Neutrophil (primary cell): Measurements from ENCODE around the gene CTTN.

Source experiments
- H3K27ac ChIP-seq: fragments of 200-600 bp; sonication (generic); 2 replicates; pipeline ENCODE4 v1.5.1; 2016; ENCODE audit warnings: mild to moderate bottlenecking, moderate library complexity
- H3K27me3 ChIP-seq: fragments of 200-600 bp; sonication (generic); 2 replicates; pipeline ENCODE4 v1.6.0; 2016; ENCODE audit warnings: mild to moderate bottlenecking
- H3K36me3 ChIP-seq: fragments of 200-600 bp; sonication (generic); 2 replicates; pipeline ENCODE4 v1.5.1; 2017
- H3K4me1 ChIP-seq, 2 experiments: fragments of 200-600 bp in 1 of 2; sonication (generic) in 1 of 2; 1 replicate in 1 of 2; 2 replicates in 1 of 2; pipeline versions ENCODE4 v1.5.1 to v1.6.1; 2013 to 2016; ENCODE audit warnings: low read depth in 1 of 2, low read length in 1 of 2, mild to moderate bottlenecking in 1 of 2, moderate library complexity in 1 of 2; ENCODE audit not compliant: control insufficient read depth in 1 of 2, insufficient read depth in 1 of 2
- H3K4me3 ChIP-seq, 2 experiments: fragments of 200-600 bp in 1 of 2; sonication (generic) in 1 of 2; 1 replicate in 1 of 2; 2 replicates in 1 of 2; pipeline ENCODE4 v1.5.1; 2013 to 2016; ENCODE audit warnings: low read depth in 1 of 2, low read length in 1 of 2, mild to moderate bottlenecking in 1 of 2, moderate library complexity in 1 of 2
- H3K9me3 ChIP-seq: fragments of 200-600 bp; sonication (generic); 2 replicates; pipeline ENCODE4 v1.5.1; 2016
- TF ChIP-seq, protein P1 (sequence below): fragments of 200-600 bp; sonication (generic); IDR thresholded peaks from 2 replicates; pipeline ENCODE4 v1.5.1; 2016; ENCODE audit warnings: antibody characterized with exemption

Gene CTTN

DNA sequence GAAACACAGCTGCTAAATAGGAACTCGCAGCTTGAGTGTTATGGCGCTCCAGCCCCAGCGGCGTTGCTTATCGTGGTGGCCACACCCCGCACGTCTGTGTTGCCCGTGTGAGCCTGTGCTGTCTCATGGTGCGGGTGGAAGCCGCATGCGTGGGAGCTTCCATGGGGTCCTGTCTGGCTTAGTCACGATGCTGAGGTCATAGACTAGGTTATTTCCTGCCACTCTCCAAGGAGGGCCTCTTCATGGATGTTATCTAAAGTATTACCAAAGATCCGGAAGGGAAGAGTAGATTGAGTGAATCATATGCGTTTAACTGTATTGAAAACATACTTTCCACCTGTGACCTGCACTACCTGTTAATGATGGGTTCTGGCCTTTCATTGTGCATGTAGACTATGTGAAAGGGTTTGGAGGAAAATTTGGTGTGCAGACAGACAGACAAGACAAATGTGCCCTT, 21.7 kb downstream of the CTTN start:
- H3K4me1 ChIP-seq, result peaks cover 14 to 21% of the 10 kb centered on the region in 2 experiments
- H3K36me3 ChIP-seq, result no peaks in the 10 kb centered on the region
- no peak overlapping the region for H3K4me3 ChIP-seq
- H3K9me3 ChIP-seq, result no peaks in the 10 kb centered on the region
- H3K27ac ChIP-seq, result no peak overlapping the region
- H3K27me3 ChIP-seq, result peaks cover 92% of the 10 kb centered on the region
- TF ChIP-seq, protein P1, sequence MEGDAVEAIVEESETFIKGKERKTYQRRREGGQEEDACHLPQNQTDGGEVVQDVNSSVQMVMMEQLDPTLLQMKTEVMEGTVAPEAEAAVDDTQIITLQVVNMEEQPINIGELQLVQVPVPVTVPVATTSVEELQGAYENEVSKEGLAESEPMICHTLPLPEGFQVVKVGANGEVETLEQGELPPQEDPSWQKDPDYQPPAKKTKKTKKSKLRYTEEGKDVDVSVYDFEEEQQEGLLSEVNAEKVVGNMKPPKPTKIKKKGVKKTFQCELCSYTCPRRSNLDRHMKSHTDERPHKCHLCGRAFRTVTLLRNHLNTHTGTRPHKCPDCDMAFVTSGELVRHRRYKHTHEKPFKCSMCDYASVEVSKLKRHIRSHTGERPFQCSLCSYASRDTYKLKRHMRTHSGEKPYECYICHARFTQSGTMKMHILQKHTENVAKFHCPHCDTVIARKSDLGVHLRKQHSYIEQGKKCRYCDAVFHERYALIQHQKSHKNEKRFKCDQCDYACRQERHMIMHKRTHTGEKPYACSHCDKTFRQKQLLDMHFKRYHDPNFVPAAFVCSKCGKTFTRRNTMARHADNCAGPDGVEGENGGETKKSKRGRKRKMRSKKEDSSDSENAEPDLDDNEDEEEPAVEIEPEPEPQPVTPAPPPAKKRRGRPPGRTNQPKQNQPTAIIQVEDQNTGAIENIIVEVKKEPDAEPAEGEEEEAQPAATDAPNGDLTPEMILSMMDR, result no peak

DNA sequence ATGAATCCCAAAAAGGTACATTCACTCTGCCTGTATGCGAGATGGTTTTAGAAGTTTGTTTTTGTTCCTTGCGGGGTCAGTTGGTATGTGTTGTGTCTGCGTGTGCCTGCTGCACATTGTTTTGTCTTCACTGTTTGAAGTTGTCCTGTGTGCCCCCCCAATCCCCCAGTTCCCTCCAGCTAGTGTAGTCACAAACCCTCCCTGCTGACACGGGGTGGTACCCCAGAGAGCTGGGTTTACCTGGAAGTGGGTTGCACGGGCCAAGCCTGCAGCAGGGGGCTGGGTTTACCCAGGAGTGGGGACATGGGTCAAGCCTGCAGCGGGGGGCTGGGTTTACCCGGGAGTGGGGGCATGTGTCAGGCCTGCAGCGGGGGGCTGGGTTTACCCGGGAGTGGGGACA, 22.2 kb downstream of the CTTN start:
- Histone ChIP-seq H3K4me1 (peaks cover 9 to 18% of the 10 kb centered on the region in 2 experiments), H3K9me3 (no peaks in the 10 kb centered on the region), H3K36me3 (no peaks in the 10 kb centered on the region), H3K27ac (no peak overlapping the region), H3K27me3 (peaks cover 92% of the 10 kb centered on the region), H3K4me3 (no peak overlapping the region)
- TF ChIP-seq, protein P1, result no peak

GRCh38 chr11:70421123-70421522, 22.8 kb downstream of the CTTN start:
- no peaks in the 10 kb centered on the region for H3K36me3 ChIP-seq
- no peak overlapping the region for H3K27ac ChIP-seq
- no peak overlapping the region for H3K4me3 ChIP-seq
- TF ChIP-seq, protein P1, result no peak
- no peaks in the 10 kb centered on the region for H3K9me3 ChIP-seq
- peaks cover 95% of the 10 kb centered on the region for H3K27me3 ChIP-seq
- peaks cover 3 to 11% of the 10 kb centered on the region in 2 experiments for H3K4me1 ChIP-seq

DNA sequence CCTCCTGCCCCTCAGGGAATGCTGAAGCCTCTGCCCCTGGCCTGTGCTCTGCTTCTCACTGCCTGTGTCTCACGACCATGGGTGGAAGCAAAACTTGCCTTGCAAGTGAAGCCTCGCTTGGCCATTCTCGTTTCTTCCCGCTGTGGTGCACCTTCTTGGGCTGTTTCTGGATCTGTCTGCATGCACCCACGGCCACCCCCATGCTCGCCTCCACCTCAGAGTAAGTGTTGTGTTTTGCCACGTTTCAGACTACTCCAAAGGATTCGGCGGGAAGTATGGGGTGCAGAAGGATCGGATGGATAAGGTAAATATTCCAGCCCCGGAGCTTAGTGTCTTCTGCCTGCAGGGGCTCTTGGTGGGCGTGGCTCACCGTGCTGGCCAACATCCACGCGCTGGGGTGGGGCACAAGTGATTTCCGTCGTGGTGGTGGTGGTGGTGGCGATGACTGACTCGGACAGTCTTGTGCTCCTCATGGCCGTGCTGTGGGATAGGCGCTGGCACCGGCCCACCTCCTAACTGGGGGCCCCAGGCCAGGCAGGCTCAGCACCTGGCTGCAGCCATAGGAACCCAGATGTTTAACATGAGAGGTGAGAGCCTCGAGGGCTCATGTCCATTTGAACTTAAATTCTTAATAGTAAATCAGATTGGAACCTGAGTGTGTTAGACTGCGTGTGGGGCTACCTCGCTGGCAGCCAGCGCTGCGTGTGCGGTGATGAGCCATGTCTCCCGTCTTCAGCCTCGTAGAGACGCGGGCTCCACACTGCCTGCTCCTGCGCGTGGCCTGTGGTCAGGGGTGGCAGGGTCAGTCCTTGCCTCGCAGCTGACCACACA, 24.6 kb downstream of the CTTN start:
- Histone ChIP-seq H3K27me3 (peaks cover 87% of the 10 kb centered on the region), H3K4me1 (peaks cover 0 to 4% of the 10 kb centered on the region in 2 experiments), H3K27ac (no peak overlapping the region), H3K9me3 (no peaks in the 10 kb centered on the region), H3K36me3 (no peaks in the 10 kb centered on the region), H3K4me3 (no peak overlapping the region)
- TF ChIP-seq, protein P1, result no peak

- H3K27ac ChIP-seq, result no peak overlapping the region
- H3K4me3 ChIP-seq, result no peak overlapping the region
- peaks cover 83% of the 10 kb centered on the region for H3K27me3 ChIP-seq
- H3K36me3 ChIP-seq, result no peaks in the 10 kb centered on the region
- H3K9me3 ChIP-seq, result no peaks in the 10 kb centered on the region
- peaks cover 0 to 4% of the 10 kb centered on the region in 2 experiments for H3K4me1 ChIP-seq
- TF ChIP-seq, protein P1, result no peak
Measured at GRCh38 chr11:70423523-70424505, 25.5 kb downstream of the CTTN start.
